H1 (cell line): ENCODE data around the gene DAND5. TPM values are rescaled to one million over a fixed set of nuclear protein-coding genes. Genes with fewer than 3 reads are reported as not detected.

ENCODE experiments used
- FOSL1 ChIP-seq: IDR thresholded peaks from 2 replicates; pipeline ENCODE4 v1.6.1; 2011; ENCODE audit warnings: mild to moderate bottlenecking, low read depth, low read length, moderate library complexity; ENCODE audit not compliant: insufficient read depth
- GABPA ChIP-seq: IDR thresholded peaks from 2 replicates; pipeline ENCODE4 v1.6.1; 2011; ENCODE audit warnings: mild to moderate bottlenecking, low read length, moderate library complexity, borderline replicate concordance; ENCODE audit not compliant: insufficient read depth
- HDAC2 ChIP-seq, 2 experiments: fragments of 300-600 bp in 1 of 2; sonication (generic) in 1 of 2; IDR thresholded peaks; 2 replicates each; pipeline ENCODE4 v1.6.1; 2011 to 2012; ENCODE audit warnings: low read depth in 2 of 2, low read length in 2 of 2, mild to moderate bottlenecking in 2 of 2, moderate library complexity in 2 of 2, borderline replicate concordance in 1 of 2, inconsistent platforms in 1 of 2
- JUN ChIP-seq: IDR thresholded peaks from 2 replicates; pipeline ENCODE4 v1.6.1; 2011; ENCODE audit warnings: low read depth, mild to moderate bottlenecking, improper control_type of control experiment, low read length
- JUND ChIP-seq: IDR thresholded peaks from 2 replicates; pipeline ENCODE4 v1.6.1; 2011; ENCODE audit warnings: mild to moderate bottlenecking, improper control_type of control experiment, low read length
- RAD21 ChIP-seq, 2 experiments: IDR thresholded peaks in 1 of 2; conservative IDR thresholded peaks in 1 of 2; 2 replicates each; pipeline ENCODE4 v1.6.1; 2011; ENCODE audit warnings: low read depth in 2 of 2, low read length in 2 of 2, improper control_type of control experiment in 1 of 2, inconsistent platforms in 1 of 2, mild to moderate bottlenecking in 1 of 2, moderate library complexity in 1 of 2
- polyA plus RNA-seq, 7 experiments: library from polyadenylated mRNA; depleted of rRNA in 3 of 7; stranded (reverse) in 5 of 7; unstranded in 2 of 7; fragments of >200 nt in 5 of 7; fragments of 200-250 nt in 2 of 7; gene quantifications; 1 replicate in 5 of 7; 2 replicates in 1 of 7; 4 replicates in 1 of 7; pipeline versions ENCODE4 v1.2.1 to v1.2.3, GENCODE V29; 2011 to 2013; ENCODE audit warnings: missing spikeins in 2 of 7, mixed read lengths in 2 of 7
- total RNA-seq: library from RNA; stranded (reverse); fragmentation: NEBNext Ultra II Directional; extraction: Animal tissue kit (Norgen Biotek cat#: 25700); gene quantifications from 2 replicates; pipeline ENCODE4 v1.2.1, GENCODE V29; 2021
- TF ChIP-seq, protein P1 (sequence below): fragments of 300-600 bp; sonication (generic); IDR thresholded peaks from 2 replicates; pipeline ENCODE4 v1.7.1; 2012; ENCODE audit warnings: low read length, moderate library complexity, mild to moderate bottlenecking, inconsistent platforms; ENCODE audit not compliant: insufficient replicate concordance
- TF ChIP-seq, protein P2 (sequence below), 3 experiments: IDR thresholded peaks; 1 replicate in 2 of 3; 2 replicates in 1 of 3; pipeline versions ENCODE4 v1.5.1 to v1.6.1; 2011; ENCODE audit warnings: low read length in 3 of 3, mild to moderate bottlenecking in 3 of 3, inconsistent platforms in 2 of 3, low read depth in 1 of 3, moderate library complexity in 1 of 3; ENCODE audit not compliant: insufficient read depth in 1 of 3; ENCODE audit errors: control extremely low read depth in 1 of 3

DAND5 gene
- total and polyA plus RNA-seq, 2 of the 8 experiments (the other 6 are each of a cell fraction or from before 2014, with no cell fraction given) = 0.14 to 0.17 TPM

DNA sequence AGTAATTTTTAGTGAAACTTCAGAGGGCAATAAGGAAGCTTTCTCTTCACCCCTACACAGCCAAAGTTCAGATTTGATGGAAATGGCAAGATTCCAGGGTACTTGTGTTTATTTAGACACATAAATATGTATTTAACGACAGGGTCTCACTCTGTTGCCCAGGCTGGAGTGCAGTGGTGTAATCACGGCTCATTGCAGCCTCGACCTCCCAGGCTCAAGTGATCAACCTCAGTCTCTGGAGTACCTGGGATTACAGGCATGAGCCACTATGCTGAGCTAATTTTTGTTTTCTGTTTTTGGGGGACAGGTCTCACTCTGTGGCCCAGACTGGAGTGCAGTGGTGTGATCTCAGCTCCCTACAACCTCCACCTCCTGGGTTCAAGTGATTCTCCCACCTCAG, 48.3 kb upstream of the DAND5 start (continued):
- TF ChIP-seq, protein P1, sequence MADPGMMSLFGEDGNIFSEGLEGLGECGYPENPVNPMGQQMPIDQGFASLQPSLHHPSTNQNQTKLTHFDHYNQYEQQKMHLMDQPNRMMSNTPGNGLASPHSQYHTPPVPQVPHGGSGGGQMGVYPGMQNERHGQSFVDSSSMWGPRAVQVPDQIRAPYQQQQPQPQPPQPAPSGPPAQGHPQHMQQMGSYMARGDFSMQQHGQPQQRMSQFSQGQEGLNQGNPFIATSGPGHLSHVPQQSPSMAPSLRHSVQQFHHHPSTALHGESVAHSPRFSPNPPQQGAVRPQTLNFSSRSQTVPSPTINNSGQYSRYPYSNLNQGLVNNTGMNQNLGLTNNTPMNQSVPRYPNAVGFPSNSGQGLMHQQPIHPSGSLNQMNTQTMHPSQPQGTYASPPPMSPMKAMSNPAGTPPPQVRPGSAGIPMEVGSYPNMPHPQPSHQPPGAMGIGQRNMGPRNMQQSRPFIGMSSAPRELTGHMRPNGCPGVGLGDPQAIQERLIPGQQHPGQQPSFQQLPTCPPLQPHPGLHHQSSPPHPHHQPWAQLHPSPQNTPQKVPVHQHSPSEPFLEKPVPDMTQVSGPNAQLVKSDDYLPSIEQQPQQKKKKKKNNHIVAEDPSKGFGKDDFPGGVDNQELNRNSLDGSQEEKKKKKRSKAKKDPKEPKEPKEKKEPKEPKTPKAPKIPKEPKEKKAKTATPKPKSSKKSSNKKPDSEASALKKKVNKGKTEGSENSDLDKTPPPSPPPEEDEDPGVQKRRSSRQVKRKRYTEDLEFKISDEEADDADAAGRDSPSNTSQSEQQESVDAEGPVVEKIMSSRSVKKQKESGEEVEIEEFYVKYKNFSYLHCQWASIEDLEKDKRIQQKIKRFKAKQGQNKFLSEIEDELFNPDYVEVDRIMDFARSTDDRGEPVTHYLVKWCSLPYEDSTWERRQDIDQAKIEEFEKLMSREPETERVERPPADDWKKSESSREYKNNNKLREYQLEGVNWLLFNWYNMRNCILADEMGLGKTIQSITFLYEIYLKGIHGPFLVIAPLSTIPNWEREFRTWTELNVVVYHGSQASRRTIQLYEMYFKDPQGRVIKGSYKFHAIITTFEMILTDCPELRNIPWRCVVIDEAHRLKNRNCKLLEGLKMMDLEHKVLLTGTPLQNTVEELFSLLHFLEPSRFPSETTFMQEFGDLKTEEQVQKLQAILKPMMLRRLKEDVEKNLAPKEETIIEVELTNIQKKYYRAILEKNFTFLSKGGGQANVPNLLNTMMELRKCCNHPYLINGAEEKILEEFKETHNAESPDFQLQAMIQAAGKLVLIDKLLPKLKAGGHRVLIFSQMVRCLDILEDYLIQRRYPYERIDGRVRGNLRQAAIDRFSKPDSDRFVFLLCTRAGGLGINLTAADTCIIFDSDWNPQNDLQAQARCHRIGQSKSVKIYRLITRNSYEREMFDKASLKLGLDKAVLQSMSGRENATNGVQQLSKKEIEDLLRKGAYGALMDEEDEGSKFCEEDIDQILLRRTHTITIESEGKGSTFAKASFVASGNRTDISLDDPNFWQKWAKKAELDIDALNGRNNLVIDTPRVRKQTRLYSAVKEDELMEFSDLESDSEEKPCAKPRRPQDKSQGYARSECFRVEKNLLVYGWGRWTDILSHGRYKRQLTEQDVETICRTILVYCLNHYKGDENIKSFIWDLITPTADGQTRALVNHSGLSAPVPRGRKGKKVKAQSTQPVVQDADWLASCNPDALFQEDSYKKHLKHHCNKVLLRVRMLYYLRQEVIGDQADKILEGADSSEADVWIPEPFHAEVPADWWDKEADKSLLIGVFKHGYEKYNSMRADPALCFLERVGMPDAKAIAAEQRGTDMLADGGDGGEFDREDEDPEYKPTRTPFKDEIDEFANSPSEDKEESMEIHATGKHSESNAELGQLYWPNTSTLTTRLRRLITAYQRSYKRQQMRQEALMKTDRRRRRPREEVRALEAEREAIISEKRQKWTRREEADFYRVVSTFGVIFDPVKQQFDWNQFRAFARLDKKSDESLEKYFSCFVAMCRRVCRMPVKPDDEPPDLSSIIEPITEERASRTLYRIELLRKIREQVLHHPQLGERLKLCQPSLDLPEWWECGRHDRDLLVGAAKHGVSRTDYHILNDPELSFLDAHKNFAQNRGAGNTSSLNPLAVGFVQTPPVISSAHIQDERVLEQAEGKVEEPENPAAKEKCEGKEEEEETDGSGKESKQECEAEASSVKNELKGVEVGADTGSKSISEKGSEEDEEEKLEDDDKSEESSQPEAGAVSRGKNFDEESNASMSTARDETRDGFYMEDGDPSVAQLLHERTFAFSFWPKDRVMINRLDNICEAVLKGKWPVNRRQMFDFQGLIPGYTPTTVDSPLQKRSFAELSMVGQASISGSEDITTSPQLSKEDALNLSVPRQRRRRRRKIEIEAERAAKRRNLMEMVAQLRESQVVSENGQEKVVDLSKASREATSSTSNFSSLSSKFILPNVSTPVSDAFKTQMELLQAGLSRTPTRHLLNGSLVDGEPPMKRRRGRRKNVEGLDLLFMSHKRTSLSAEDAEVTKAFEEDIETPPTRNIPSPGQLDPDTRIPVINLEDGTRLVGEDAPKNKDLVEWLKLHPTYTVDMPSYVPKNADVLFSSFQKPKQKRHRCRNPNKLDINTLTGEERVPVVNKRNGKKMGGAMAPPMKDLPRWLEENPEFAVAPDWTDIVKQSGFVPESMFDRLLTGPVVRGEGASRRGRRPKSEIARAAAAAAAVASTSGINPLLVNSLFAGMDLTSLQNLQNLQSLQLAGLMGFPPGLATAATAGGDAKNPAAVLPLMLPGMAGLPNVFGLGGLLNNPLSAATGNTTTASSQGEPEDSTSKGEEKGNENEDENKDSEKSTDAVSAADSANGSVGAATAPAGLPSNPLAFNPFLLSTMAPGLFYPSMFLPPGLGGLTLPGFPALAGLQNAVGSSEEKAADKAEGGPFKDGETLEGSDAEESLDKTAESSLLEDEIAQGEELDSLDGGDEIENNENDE = no peak
- TF ChIP-seq, protein P2, sequence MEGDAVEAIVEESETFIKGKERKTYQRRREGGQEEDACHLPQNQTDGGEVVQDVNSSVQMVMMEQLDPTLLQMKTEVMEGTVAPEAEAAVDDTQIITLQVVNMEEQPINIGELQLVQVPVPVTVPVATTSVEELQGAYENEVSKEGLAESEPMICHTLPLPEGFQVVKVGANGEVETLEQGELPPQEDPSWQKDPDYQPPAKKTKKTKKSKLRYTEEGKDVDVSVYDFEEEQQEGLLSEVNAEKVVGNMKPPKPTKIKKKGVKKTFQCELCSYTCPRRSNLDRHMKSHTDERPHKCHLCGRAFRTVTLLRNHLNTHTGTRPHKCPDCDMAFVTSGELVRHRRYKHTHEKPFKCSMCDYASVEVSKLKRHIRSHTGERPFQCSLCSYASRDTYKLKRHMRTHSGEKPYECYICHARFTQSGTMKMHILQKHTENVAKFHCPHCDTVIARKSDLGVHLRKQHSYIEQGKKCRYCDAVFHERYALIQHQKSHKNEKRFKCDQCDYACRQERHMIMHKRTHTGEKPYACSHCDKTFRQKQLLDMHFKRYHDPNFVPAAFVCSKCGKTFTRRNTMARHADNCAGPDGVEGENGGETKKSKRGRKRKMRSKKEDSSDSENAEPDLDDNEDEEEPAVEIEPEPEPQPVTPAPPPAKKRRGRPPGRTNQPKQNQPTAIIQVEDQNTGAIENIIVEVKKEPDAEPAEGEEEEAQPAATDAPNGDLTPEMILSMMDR (IDR thresholded peaks at IDR 0.05; ENCODE audit: control extremely low read depth in 1 of 3, insufficient read depth in 1 of 3, low read depth in 1 of 3, low read length in 3 of 3) = no peak
- TF ChIP-seq RAD21 (IDR thresholded peaks at IDR 0.05 in 1 of 2, conservative IDR thresholded peaks at IDR 0.05 in 1 of 2; ENCODE audit: low read depth in 2 of 2, low read length in 2 of 2) = no peak
- no peak for TF ChIP-seq GABPA
- TF ChIP-seq FOSL1 = no peak
- no peak for TF ChIP-seq HDAC2 (IDR thresholded peaks at IDR 0.05; ENCODE audit: borderline replicate concordance in 1 of 2, low read depth in 2 of 2, low read length in 2 of 2)
- no peak for TF ChIP-seq JUND
- no peak for TF ChIP-seq JUN
